OCI-LY7 (cell line): ENCODE data around the gene POLA1. TPM values are rescaled to one million over a fixed set of nuclear protein-coding genes. Genes with fewer than 3 reads are reported as not detected.
"Not testable (repeated sequence)": the region's sequence is repeated elsewhere in the genome, so short reads cannot be mapped to it uniquely, and the experiment has no call there.

ENCODE experiments used
- BruUV-seq: library from RNA; stranded (reverse); fragments of 400-500 nt; replicated peaks from 2 replicates; lab custom pipeline; 2021; lab: Mats Ljungman, UMichigan
- CTCF ChIA-PET: fragments of 300-600 bp; sonication (Branson Sonifier 250); formaldehyde crosslinking; loops from one replicate; lab custom pipeline; 2022; ENCODE audit warnings: antibody characterized with exemption; ENCODE audit not compliant: unreplicated experiment; lab: Charles Lee
- POLR2A ChIA-PET: fragments of 300-600 bp; sonication (Branson Sonifier 250); formaldehyde crosslinking; loops from one replicate; lab custom pipeline; 2022; ENCODE audit warnings: antibody characterized with exemption; lab: Charles Lee
- DNase-seq: peaks from one replicate; pipeline ENCODE4 v3.0.0-alpha.2; 2015; ENCODE audit warnings: low spot score
- H2AFZ ChIP-seq: fragments of 200-600 bp; sonication (generic), shearing (Covaris generic); 2 replicates; pipeline ENCODE4 v1.6.1; 2014; ENCODE audit warnings: mild to moderate bottlenecking, antibody characterized with exemption, low read length, moderate library complexity
- H3K27ac ChIP-seq: fragments of 200-600 bp; sonication (generic); 2 replicates; pipeline ENCODE4 v1.5.1; 2014; ENCODE audit warnings: mixed run types, low read depth, mild to moderate bottlenecking, moderate library complexity, low read length, inconsistent platforms; ENCODE audit not compliant: poor library complexity, severe bottlenecking
- H3K36me3 ChIP-seq: fragments of 200-600 bp; sonication (generic); 2 replicates; pipeline ENCODE4 v1.6.1; 2014; ENCODE audit warnings: mild to moderate bottlenecking, antibody characterized with exemption, low read length, moderate library complexity, mixed read lengths; ENCODE audit not compliant: insufficient read depth
- H3K4me1 ChIP-seq: fragments of 200-600 bp; sonication (generic); 2 replicates; pipeline ENCODE4 v1.5.1; 2014; ENCODE audit warnings: mild to moderate bottlenecking, low read length; ENCODE audit not compliant: insufficient read depth, poor library complexity, severe bottlenecking
- H3K4me2 ChIP-seq: fragments of 200-600 bp; sonication (generic); 2 replicates; pipeline ENCODE4 v1.6.1; 2014; ENCODE audit warnings: mild to moderate bottlenecking, low read length
- H3K4me3 ChIP-seq: fragments of 200-600 bp; sonication (generic); 2 replicates; pipeline ENCODE4 v1.5.1; 2014; ENCODE audit warnings: mild to moderate bottlenecking, low read depth, low read length; ENCODE audit not compliant: poor library complexity, severe bottlenecking
- H3K79me2 ChIP-seq: fragments of 200-600 bp; sonication (generic); 2 replicates; pipeline ENCODE4 v1.6.1; 2016; ENCODE audit warnings: low read depth, mild to moderate bottlenecking, low read length, moderate library complexity, mixed read lengths; ENCODE audit not compliant: insufficient read depth
- H3K9me2 ChIP-seq: fragments of 200-600 bp; sonication (generic); 2 replicates; pipeline ENCODE4 v1.6.1; 2016; ENCODE audit warnings: mild to moderate bottlenecking, low read length, mixed read lengths; ENCODE audit not compliant: insufficient read depth
- H3K9me3 ChIP-seq: fragments of 200-600 bp; sonication (generic); 2 replicates; pipeline ENCODE4 v1.6.1; 2014; ENCODE audit warnings: mild to moderate bottlenecking, mixed run types, low read length, mixed read lengths
- H4K20me1 ChIP-seq: fragments of 200-600 bp; sonication (generic); 2 replicates; pipeline ENCODE4 v1.6.1; 2014; ENCODE audit warnings: mild to moderate bottlenecking, antibody characterized with exemption, low read length, moderate library complexity, mixed read lengths; ENCODE audit not compliant: insufficient read depth
- CTCF ChIP-seq: fragments of 200-600 bp; sonication (generic); conservative IDR thresholded peaks from 2 replicates; pipeline ENCODE4 v1.5.1; 2014; ENCODE audit warnings: mild to moderate bottlenecking, antibody characterized with exemption, low read length, moderate library complexity, mixed read lengths
- EZH2phosphoT487 ChIP-seq: fragments of 200-600 bp; sonication (generic); IDR thresholded peaks from 2 replicates; pipeline ENCODE4 v1.6.1; 2018; ENCODE audit warnings: low read depth, borderline replicate concordance, mild to moderate bottlenecking, mixed run types, antibody characterized with exemption, low read length, moderate library complexity, mixed read lengths
- intact Hi-C: fragments of 100-400 bp; cut with micrococcal nuclease; formaldehyde crosslinking; loops from one replicate; pipeline ENCODE4 v1.10.0; 2022; ENCODE audit not compliant: unreplicated experiment
- total RNA-seq, 2 experiments: library from RNA; depleted of rRNA in 1 of 2; stranded (reverse); fragments of >200 nt in 1 of 2; shearing (Covaris generic) in 1 of 2; gene quantifications; 2 replicates each; pipeline ENCODE4 v1.2.3, GENCODE V29; 2014 to 2022

Gene POLA1
- total RNA-seq, 2 experiments from 2014 or later = 58.0 to 65.1 TPM

GRCh38 chrX:24651783-24652182 lies 41.9 kb upstream of the POLA1 start:
- H3K27ac ChIP-seq = no peak overlapping the region

GRCh38 chrX:24655679-24656078 lies 38.0 kb upstream of the POLA1 start:
- DNase-seq, H4K20me1 ChIP-seq, H3K4me1 ChIP-seq, CTCF ChIA-PET, intact Hi-C loops, H3K36me3 ChIP-seq, BruUV-seq, H3K4me2 ChIP-seq, H3K9me3 ChIP-seq, H3K27ac ChIP-seq, H3K79me2 ChIP-seq, H3K9me2 ChIP-seq, H2AFZ ChIP-seq, H3K4me3 ChIP-seq: not testable (repeated sequence)
- POLR2A ChIA-PET = interaction anchor here (0.7 kb wide), 1 partner anchor 933 kb away, joined by 7 read pairs; no protein-coding TSS in a partner anchor

More at GRCh38 chrX:24651783-24652182, 41.9 kb upstream of the POLA1 start:
- TF ChIP-seq CTCF (no peak), EZH2phosphoT487 (no peak)
- Histone ChIP-seq H4K20me1 (no peaks in the 10 kb centered on the region), H3K79me2 (no peaks in the 10 kb centered on the region), H3K4me2 (no peak overlapping the region), H3K4me1 (no peaks in the 10 kb centered on the region), H2AFZ (no peak overlapping the region), H3K9me2 (no peaks in the 10 kb centered on the region), H3K9me3 (no peaks in the 10 kb centered on the region), H3K36me3 (no peaks in the 10 kb centered on the region), H3K4me3 (no peak overlapping the region)
- no TSS peak for BruUV-seq
- POLR2A ChIA-PET = interaction anchor here (0.6 kb wide), 1 partner anchor 370 kb away, joined by 8 read pairs; no protein-coding TSS in a partner anchor
- CTCF ChIA-PET = no interaction called here
- intact Hi-C loops = no loop called here
- no peak for DNase-seq

- intact Hi-C loops = no loop called here
- Histone ChIP-seq H3K4me2 (no peak overlapping the region), H2AFZ (no peak overlapping the region), H3K27ac (no peak overlapping the region), H3K4me3 (no peak overlapping the region), H3K36me3 (no peaks in the 10 kb centered on the region), H4K20me1 (no peaks in the 10 kb centered on the region), H3K9me2 (no peaks in the 10 kb centered on the region), H3K9me3 (no peaks in the 10 kb centered on the region), H3K79me2 (no peaks in the 10 kb centered on the region), H3K4me1 (no peaks in the 10 kb centered on the region)
- no peak for TF ChIP-seq CTCF
- no peak for TF ChIP-seq EZH2phosphoT487
- no TSS peak for BruUV-seq
- no peak for DNase-seq
- ChIA-PET POLR2A (interaction anchor here (0.6 kb wide), 1 partner anchor 400 kb away, joined by 4 read pairs; no protein-coding TSS in a partner anchor), CTCF (no interaction called here)
Observed at GRCh38 chrX:24657671-24658386, 35.9 kb upstream of the POLA1 start.
